HepG2 (cell line): ENCODE data around the gene SOWAHA. TPM values are rescaled to one million over a fixed set of nuclear protein-coding genes. Genes with fewer than 3 reads are reported as not detected.

Experiments used
- CBFB ChIP-seq: sonication (generic); formaldehyde crosslinking; IDR thresholded peaks from 2 replicates; pipeline ENCODE4 v1.4.0; 2020; ENCODE audit warnings: missing genetic modification reagents
- FOXA3 ChIP-seq: IDR thresholded peaks from 2 replicates; pipeline ENCODE4 v1.6.1; 2016; ENCODE audit warnings: missing genetic modification reagents, missing compliant biosample characterization
- HINFP ChIP-seq: sonication (generic); formaldehyde crosslinking; IDR thresholded peaks from 2 replicates; pipeline ENCODE4 v1.4.0; 2020; ENCODE audit warnings: low read depth, mild to moderate bottlenecking, missing genetic modification reagents
- IKZF4 ChIP-seq: sonication (generic); formaldehyde crosslinking; IDR thresholded peaks from 2 replicates; pipeline ENCODE4 v1.5.1; 2020; ENCODE audit warnings: borderline replicate concordance, mild to moderate bottlenecking, low read depth, missing genetic modification reagents; ENCODE audit errors: not compliant biosample characterization
- MEF2D ChIP-seq: sonication (generic); formaldehyde crosslinking; IDR thresholded peaks from 2 replicates; pipeline ENCODE4 v1.5.1; 2020; ENCODE audit warnings: mild to moderate bottlenecking, missing genetic modification reagents
- NBN ChIP-seq: fragments of 450-650 bp; conservative IDR thresholded peaks from 2 replicates; pipeline ENCODE4 v1.6.1; 2017
- NR2F6 ChIP-seq, 2 experiments: IDR thresholded peaks; 2 replicates each; pipeline ENCODE4 v1.6.1; 2016; ENCODE audit warnings: antibody characterized with exemption in 1 of 2, mild to moderate bottlenecking in 1 of 2
- PATZ1 ChIP-seq: sonication (generic); formaldehyde crosslinking; IDR thresholded peaks from 2 replicates; pipeline ENCODE4 v1.4.0; 2020; ENCODE audit warnings: missing genetic modification reagents
- RXRA ChIP-seq: sonication (generic); formaldehyde crosslinking; IDR thresholded peaks from 2 replicates; pipeline ENCODE4 v1.5.1; 2020; ENCODE audit warnings: missing genetic modification reagents
- ZBTB2 ChIP-seq: sonication (generic); formaldehyde crosslinking; IDR thresholded peaks from 2 replicates; pipeline ENCODE4 v1.8.0; 2022; ENCODE audit warnings: low read depth, missing genetic modification reagents
- ZBTB7B ChIP-seq: sonication (generic); formaldehyde crosslinking; IDR thresholded peaks from 2 replicates; pipeline ENCODE4 v1.4.0; 2020; ENCODE audit warnings: missing genetic modification reagents
- ZNF441 ChIP-seq: sonication (generic); formaldehyde crosslinking; IDR thresholded peaks from 2 replicates; pipeline ENCODE4 v1.7.0; 2021; ENCODE audit warnings: missing genetic modification reagents, borderline replicate concordance
- ZNF501 ChIP-seq: sonication (generic); formaldehyde crosslinking; IDR thresholded peaks from 2 replicates; pipeline ENCODE4 v1.5.1; 2020; ENCODE audit warnings: mild to moderate bottlenecking, moderate library complexity, missing genetic modification reagents
- ZNF737 ChIP-seq: sonication (generic); formaldehyde crosslinking; IDR thresholded peaks from 2 replicates; pipeline ENCODE4 v1.5.0; 2020; ENCODE audit warnings: missing genetic modification reagents, mild to moderate bottlenecking, borderline replicate concordance
- ZNF770 ChIP-seq: sonication (generic); formaldehyde crosslinking; IDR thresholded peaks from 2 replicates; pipeline ENCODE4 v1.5.0; 2020; ENCODE audit warnings: mild to moderate bottlenecking, missing genetic modification reagents
- ZNF839 ChIP-seq: sonication (generic); formaldehyde crosslinking; IDR thresholded peaks from 2 replicates; pipeline ENCODE4 v1.4.0; 2020; ENCODE audit warnings: missing genetic modification reagents, mild to moderate bottlenecking, borderline replicate concordance
- ZNF883 ChIP-seq: sonication (generic); formaldehyde crosslinking; IDR thresholded peaks from 2 replicates; pipeline ENCODE4 v1.5.1; 2020; ENCODE audit warnings: mild to moderate bottlenecking, missing genetic modification reagents; ENCODE audit errors: not compliant biosample characterization
- polyA plus RNA-seq, 8 experiments: library from polyadenylated mRNA; depleted of rRNA in 3 of 8; stranded (reverse) in 7 of 8; unstranded in 1 of 8; fragments of >200 nt; fragmentation: Illumina TruSeq in 4 of 8; extraction: Trizol in 4 of 8; gene quantifications; 2 replicates each; pipeline versions ENCODE4 v1.2.1 to v1.2.3, GENCODE V29; 2011 to 2016; ENCODE audit warnings: low read depth in 4 of 8, missing spikeins in 1 of 8, mixed read lengths in 1 of 8; ENCODE audit not compliant: insufficient read depth in 1 of 8
- total RNA-seq, 5 experiments: library from RNA; depleted of rRNA; stranded (reverse); fragments of >200 nt; fragmentation: Illumina TruSeq; extraction: Trizol; gene quantifications; 2 replicates each; pipeline ENCODE4 v1.2.3, GENCODE V29; 2016; ENCODE audit warnings: low read depth in 1 of 5

The SOWAHA gene
- total and polyA plus RNA-seq, 2 of the 13 experiments (the other 11 are each of a cell fraction or from before 2014, with no cell fraction given): 0.95 to 1.9 TPM

- TF ChIP-seq CBFB (CRISPR knock-in tag): no peak
- TF ChIP-seq ZNF441: no peak
- no peak for TF ChIP-seq HINFP (CRISPR knock-in tag)
- TF ChIP-seq PATZ1 (CRISPR knock-in tag): peak; percentile 43; the same call in 1 of the 2 replicates
- no peak for TF ChIP-seq ZNF883 (CRISPR knock-in tag)
- no peak for TF ChIP-seq NR2F6 (IDR thresholded peaks at IDR 0.05)
- TF ChIP-seq NR2F6 (CRISPR knock-in tag; IDR thresholded peaks at IDR 0.05): no peak
- TF ChIP-seq MEF2D (CRISPR knock-in tag): 0 out of 2 replicates have a peak, but pooled peaks have one; percentile 20
- TF ChIP-seq RXRA (CRISPR knock-in tag): peak; percentile 36; the same call in 1 of the 2 replicates
- no peak; the same call in 1 of the 2 replicates for TF ChIP-seq ZNF770 (CRISPR knock-in tag)
- peak; percentile 76 for TF ChIP-seq ZBTB7B (CRISPR knock-in tag)
- TF ChIP-seq IKZF4 (CRISPR knock-in tag): no peak
- TF ChIP-seq ZBTB2 (CRISPR knock-in tag): peak; percentile 66
- TF ChIP-seq ZNF839: 0 out of 2 replicates have a peak, but pooled peaks have one; percentile 8
- peak; percentile 26; the same call in 1 of the 2 replicates for TF ChIP-seq ZNF501 (CRISPR knock-in tag)
- TF ChIP-seq FOXA3 (CRISPR knock-in tag): no peak
- TF ChIP-seq ZNF737 (CRISPR knock-in tag): no peak
- no peak for TF ChIP-seq NBN
These were observed 35.7 kb upstream of the SOWAHA start, which contains the start of gene SEPTIN8 (continued) for GRCh38 chr5:132777209-132778069.
